ENCODE measurements around the gene SPG7. TPM values are rescaled to one million over a fixed set of nuclear protein-coding genes. Genes with fewer than 3 reads are reported as not detected.

SPG7 gene
- total and polyA plus RNA-seq, 9 of the 15 experiments (the other 6 are each of a cell fraction or from before 2014, with no cell fraction given) = 5.8 to 89.1 (median 49.4) TPM

- TF ChIP-seq ATF1 (CRISPR knock-in tag; IDR thresholded peaks at IDR 0.05) = no peak
- no peak for TF ChIP-seq ATF1 (tag; IDR thresholded peaks at IDR 0.05)
- TF ChIP-seq, protein P1, sequence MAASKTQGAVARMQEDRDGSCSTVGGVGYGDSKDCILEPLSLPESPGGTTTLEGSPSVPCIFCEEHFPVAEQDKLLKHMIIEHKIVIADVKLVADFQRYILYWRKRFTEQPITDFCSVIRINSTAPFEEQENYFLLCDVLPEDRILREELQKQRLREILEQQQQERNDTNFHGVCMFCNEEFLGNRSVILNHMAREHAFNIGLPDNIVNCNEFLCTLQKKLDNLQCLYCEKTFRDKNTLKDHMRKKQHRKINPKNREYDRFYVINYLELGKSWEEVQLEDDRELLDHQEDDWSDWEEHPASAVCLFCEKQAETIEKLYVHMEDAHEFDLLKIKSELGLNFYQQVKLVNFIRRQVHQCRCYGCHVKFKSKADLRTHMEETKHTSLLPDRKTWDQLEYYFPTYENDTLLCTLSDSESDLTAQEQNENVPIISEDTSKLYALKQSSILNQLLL (CRISPR knock-in tag; IDR thresholded peaks at IDR 0.05; ENCODE audit: borderline replicate concordance) = no peak
- no peak for TF ChIP-seq CBX3 (IDR thresholded peaks at IDR 0.05; ENCODE audit: borderline replicate concordance in 1 of 2, low read length in 2 of 2)
- TF ChIP-seq ZEB2 (IDR thresholded peaks at IDR 0.05) = peak; percentile 66; the same call in 1 of the 2 replicates
- TF ChIP-seq DEAF1 (CRISPR knock-in tag; IDR thresholded peaks at IDR 0.05) = no peak
- TF ChIP-seq SP1 (CRISPR knock-in tag; IDR thresholded peaks at IDR 0.05) = 0 out of 2 replicates have a peak, but pooled peaks have one; percentile 25
- no peak for TF ChIP-seq TRIM24 (IDR thresholded peaks at IDR 0.05)
- TF ChIP-seq BCLAF1 (IDR thresholded peaks at IDR 0.05; ENCODE audit: borderline replicate concordance in 1 of 2, control insufficient read depth in 1 of 2, low read depth in 2 of 2, low read length in 1 of 2) = no peak
- no peak for TF ChIP-seq CC2D1A (IDR thresholded peaks at IDR 0.05)
- peak in 1 of 2 experiments; percentile 58; a peak in 2 of 4 replicates for TF ChIP-seq HDAC1 (IDR thresholded peaks at IDR 0.05)
- TF ChIP-seq RBM14 (IDR thresholded peaks at IDR 0.05; ENCODE audit: borderline replicate concordance, insufficient read depth, low read depth, low read length) = no peak
- no peak for TF ChIP-seq KLF1 (tag; IDR thresholded peaks at IDR 0.05)
- no peak for TF ChIP-seq PHTF2 (CRISPR knock-in tag; IDR thresholded peaks at IDR 0.05)
- no peak for TF ChIP-seq TGIF2 (CRISPR knock-in tag; IDR thresholded peaks at IDR 0.05)
These were observed 53.8 kb downstream of the SPG7 start (continued) for GRCh38 chr16:89561884-89562599.
